Stimulated activated CD4-positive, alpha-beta T cell treated with anti-CD3 and anti-CD28 coated beads, TNF-alpha, amount 100 ng/mL, for 4 hours (primary cell): ENCODE results near the gene KRTAP5-1.
"Not testable (repeated sequence)": the region's sequence is repeated elsewhere in the genome, so short reads cannot be mapped to it uniquely, and the experiment has no call there.

Source experiments
- DNase-seq, 3 experiments: peaks; one replicate each; pipeline ENCODE4 v3.0.0-alpha.2; 2020; ENCODE audit warnings: low read depth in 3 of 3

KRTAP5-1 gene

GRCh38 chr11:1601663-1602062 lies 16.6 kb upstream of the KRTAP5-1 start:
- not testable (repeated sequence) for DNase-seq

GRCh38 chr11:1600626-1601025 lies 15.5 kb upstream of the KRTAP5-1 start:
- DNase-seq: no peak

GRCh38 chr11:1598816-1599215 lies 13.7 kb upstream of the KRTAP5-1 start:
- DNase-seq: no peak

GRCh38 chr11:1598406-1598805 lies 13.3 kb upstream of the KRTAP5-1 start:
- not testable (repeated sequence) for DNase-seq

- no peak for DNase-seq
Observed at GRCh38 chr11:1597994-1598380, 12.9 kb upstream of the KRTAP5-1 start, which contains the start of gene KRTAP5-2. TSS of gene KRTAP5-2 (minus strand) at chr11:1598294. CDS start at chr11:1598250, 44 bp downstream.

GRCh38 chr11:1597331-1597993 lies 12.4 kb upstream of the KRTAP5-1 start:
- no peak for DNase-seq

GRCh38 chr11:1596576-1597121 lies 11.6 kb upstream of the KRTAP5-1 start:
- DNase-seq: not testable (repeated sequence)

GRCh38 chr11:1595994-1596575 lies 11.0 kb upstream of the KRTAP5-1 start:
- not testable (repeated sequence) for DNase-seq

GRCh38 chr11:1592628-1593027 lies 7.5 kb upstream of the KRTAP5-1 start:
- no peak for DNase-seq

GRCh38 chr11:1589996-1590395 lies 4.9 kb upstream of the KRTAP5-1 start:
- DNase-seq: no peak

GRCh38 chr11:1589191-1589963 lies 4.3 kb upstream of the KRTAP5-1 start:
- not testable (repeated sequence) for DNase-seq

- DNase-seq: no peak
Observed at GRCh38 chr11:1586699-1587098, 1.6 kb upstream of the KRTAP5-1 start.

- DNase-seq: not testable (repeated sequence)
Observed at GRCh38 chr11:1582909-1583308, 2.2 kb downstream of the KRTAP5-1 start.

- DNase-seq: no peak
Observed at GRCh38 chr11:1581976-1582375, 3.1 kb downstream of the KRTAP5-1 start.

- DNase-seq: no peak
Observed at GRCh38 chr11:1576825-1577224, 8.3 kb downstream of the KRTAP5-1 start.

- not testable (repeated sequence) for DNase-seq
Observed at GRCh38 chr11:1575756-1576155, 9.3 kb downstream of the KRTAP5-1 start.

- no peak for DNase-seq
Observed at GRCh38 chr11:1574933-1575242, 10.2 kb downstream of the KRTAP5-1 start.

GRCh38 chr11:1574238-1574932 lies 10.7 kb downstream of the KRTAP5-1 start:
- peak in 1 of 3 experiments; percentile 44 for DNase-seq

GRCh38 chr11:1573903-1574237 lies 11.2 kb downstream of the KRTAP5-1 start:
- DNase-seq: no peak

GRCh38 chr11:1573077-1573902 lies 11.8 kb downstream of the KRTAP5-1 start:
- no peak for DNase-seq
